Spleen (tissue), 11 donors: ENCODE measurements around the gene CLMN. TPM values are rescaled to one million over a fixed set of nuclear protein-coding genes. Genes with fewer than 3 reads are reported as not detected.

Source experiments
- DNase-seq: peaks from one replicate; pipeline ENCODE4 v3.0.0-alpha.2; 2020
- H3K27ac ChIP-seq, 8 donors: fragments of 200-600 bp; sonication (generic) in 7 of 8; 1 replicate in 4 of 8; 2 replicates in 4 of 8; pipeline versions ENCODE4 v1.5.0 to v1.8.0; 2016 to 2021; ENCODE audit warnings: inconsistent platforms in 4 of 8, mild to moderate bottlenecking in 4 of 8, moderate library complexity in 1 of 8
- H3K27me3 ChIP-seq, 7 donors: fragments of 200-600 bp; sonication (generic) in 6 of 7; replicated peaks in 1 of 7; 1 replicate in 4 of 7; 2 replicates in 3 of 7; pipeline versions ENCODE4 v1.5.0 to v1.8.0; 2016 to 2021; ENCODE audit warnings: inconsistent platforms in 3 of 7, mild to moderate bottlenecking in 1 of 7
- H3K36me3 ChIP-seq, 6 donors: fragments of 200-600 bp; sonication (generic) in 5 of 6; 1 replicate in 4 of 6; 2 replicates in 2 of 6; pipeline versions ENCODE4 v1.5.0 to v1.8.0; 2016 to 2021; ENCODE audit warnings: inconsistent platforms in 2 of 6
- H3K4me1 ChIP-seq, 6 donors: fragments of 200-600 bp; sonication (generic) in 5 of 6; 1 replicate in 3 of 6; 2 replicates in 3 of 6; pipeline versions ENCODE4 v1.5.0 to v1.8.0; 2016 to 2021; ENCODE audit warnings: inconsistent platforms in 3 of 6
- H3K4me3 ChIP-seq, 8 donors: fragments of 200-600 bp; sonication (generic) in 7 of 8; 1 replicate in 4 of 8; 2 replicates in 4 of 8; pipeline versions ENCODE4 v1.5.0 to v1.8.0; 2016 to 2021; ENCODE audit warnings: inconsistent platforms in 4 of 8, mild to moderate bottlenecking in 4 of 8, moderate library complexity in 2 of 8
- H3K9me3 ChIP-seq, 8 donors: fragments of 200-600 bp; sonication (generic) in 7 of 8; 1 replicate in 4 of 8; 2 replicates in 4 of 8; pipeline versions ENCODE4 v1.5.0 to v1.8.0; 2016 to 2021; ENCODE audit warnings: inconsistent platforms in 4 of 8
- POLR2A ChIP-seq, 3 donors: fragments of 450-650 bp; IDR thresholded peaks; one replicate each; pipeline ENCODE4 v1.5.1; 2017; ENCODE audit warnings: antibody characterized with exemption in 3 of 3, mild to moderate bottlenecking in 1 of 3
- POLR2AphosphoS5 ChIP-seq, 3 donors: sonication (generic); formaldehyde crosslinking; IDR thresholded peaks; one replicate each; pipeline ENCODE4 v1.5.1; 2017; ENCODE audit warnings: antibody characterized with exemption in 3 of 3
- WGBS, 5 donors: extraction: QIAGEN DNeasy Blood & Tissue Kit in 3 of 5; methylation state at CpG; one replicate each; pipeline versions ENCODE4 v1.1.5 to v1.1.7; 2013 to 2018; 5-methylcytosine and 5-hydroxymethylcytosine counted together
- intact Hi-C: fragments of 100-400 bp; cut with DNase I; formaldehyde crosslinking; loops from one replicate; pipeline ENCODE4 v1.15.0; 2023; ENCODE audit warnings: low total_unique reads
- polyA plus RNA-seq, 3 donors: library from polyadenylated mRNA; stranded (reverse); fragments of 200-250 nt; gene quantifications; one replicate each; pipeline ENCODE4 v1.2.1, GENCODE V29; 2013
- total RNA-seq, 7 donors: library from RNA; depleted of rRNA in 3 of 7; stranded (reverse); fragments of >200 nt in 3 of 7; fragmentation: NEBNext Ultra II Directional in 4 of 7; extraction: Animal tissue kit (Norgen Biotek cat#: 25700) in 4 of 7; gene quantifications; one replicate each; pipeline versions ENCODE4 v1.1.0 to v1.2.1, GENCODE V29; 2016 to 2021
- TF ChIP-seq, protein P1 (sequence below), 11 experiments: fragments of 200-600 bp in 7 of 11; fragments of 450-650 bp in 4 of 11; sonication (generic) in 4 of 11; IDR thresholded peaks in 8 of 11; conservative IDR thresholded peaks in 3 of 11; 1 replicate in 7 of 11; 2 replicates in 4 of 11; pipeline versions ENCODE4 v1.4.0 to v1.8.0; 2016 to 2021; ENCODE audit warnings: antibody characterized with exemption in 11 of 11, inconsistent platforms in 4 of 11, mild to moderate bottlenecking in 1 of 11
- donor health status: healthy with polysubstance abuse.
- donor health status: DM: no; HTN: no; CAD: no; lungs with moderate emphysema.
- donor health status: DM: no; HTN: no; CAD: no.
- donor health status: Bipolar disorder and iron deficiency.
- donor health status: healthy.
- donor health status: DM: no; HTN: no; CAD: no.
- donor health status: DM: yes; HTN: yes; CAD: no.

The CLMN gene
- total and polyA plus RNA-seq, 10 donors = 2.7 to 21.4 (median 14.8) TPM

DNA sequence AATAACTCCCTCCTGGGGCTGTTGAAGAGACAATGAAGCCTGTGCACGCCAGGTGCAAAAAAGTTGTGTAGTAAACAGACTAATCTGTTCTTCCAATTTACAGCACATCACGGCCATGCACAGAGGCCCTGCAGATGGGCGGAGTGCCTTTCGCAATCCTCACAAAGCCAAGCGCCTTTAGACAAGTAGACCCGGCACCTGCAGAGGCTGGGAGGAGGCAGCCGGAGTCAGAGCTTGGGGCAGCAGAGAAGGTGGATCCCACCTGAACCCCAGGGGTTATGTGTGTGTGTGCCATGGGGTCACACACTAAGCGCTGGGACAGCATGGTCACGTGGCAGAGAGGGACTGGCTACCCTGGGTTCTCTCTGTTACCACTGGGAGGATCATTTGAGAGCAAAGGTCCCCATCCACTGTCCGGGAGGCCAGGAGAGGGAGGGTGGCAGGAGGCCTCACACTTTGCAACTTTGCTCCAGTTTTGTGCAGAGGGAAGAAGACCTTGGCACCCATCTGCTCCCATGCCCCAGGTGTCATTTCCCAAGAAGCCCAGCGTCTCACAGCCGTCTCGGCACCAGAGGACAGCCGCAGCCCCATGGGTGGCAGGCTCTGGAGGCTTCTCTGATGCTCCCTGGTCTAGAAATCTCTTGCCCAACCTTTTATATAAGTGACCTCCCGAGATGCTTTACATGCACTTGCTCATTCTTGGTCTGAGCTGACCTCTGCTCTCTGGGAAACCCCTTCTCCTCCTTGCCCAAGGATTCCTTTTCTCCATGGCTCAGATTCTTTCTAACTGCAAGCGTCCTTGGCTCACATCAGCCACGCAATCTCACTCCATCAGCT lies 82.4 kb downstream of the CLMN start:
- TF ChIP-seq POLR2AphosphoS5 (IDR thresholded peaks at IDR 0.05) (no peak), POLR2A (IDR thresholded peaks at IDR 0.05) (no peak)
- TF ChIP-seq, protein P1, sequence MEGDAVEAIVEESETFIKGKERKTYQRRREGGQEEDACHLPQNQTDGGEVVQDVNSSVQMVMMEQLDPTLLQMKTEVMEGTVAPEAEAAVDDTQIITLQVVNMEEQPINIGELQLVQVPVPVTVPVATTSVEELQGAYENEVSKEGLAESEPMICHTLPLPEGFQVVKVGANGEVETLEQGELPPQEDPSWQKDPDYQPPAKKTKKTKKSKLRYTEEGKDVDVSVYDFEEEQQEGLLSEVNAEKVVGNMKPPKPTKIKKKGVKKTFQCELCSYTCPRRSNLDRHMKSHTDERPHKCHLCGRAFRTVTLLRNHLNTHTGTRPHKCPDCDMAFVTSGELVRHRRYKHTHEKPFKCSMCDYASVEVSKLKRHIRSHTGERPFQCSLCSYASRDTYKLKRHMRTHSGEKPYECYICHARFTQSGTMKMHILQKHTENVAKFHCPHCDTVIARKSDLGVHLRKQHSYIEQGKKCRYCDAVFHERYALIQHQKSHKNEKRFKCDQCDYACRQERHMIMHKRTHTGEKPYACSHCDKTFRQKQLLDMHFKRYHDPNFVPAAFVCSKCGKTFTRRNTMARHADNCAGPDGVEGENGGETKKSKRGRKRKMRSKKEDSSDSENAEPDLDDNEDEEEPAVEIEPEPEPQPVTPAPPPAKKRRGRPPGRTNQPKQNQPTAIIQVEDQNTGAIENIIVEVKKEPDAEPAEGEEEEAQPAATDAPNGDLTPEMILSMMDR (IDR thresholded peaks at IDR 0.05 in 8 of 11, conservative IDR thresholded peaks at IDR 0.05 in 3 of 11) = no peak
- H3K27ac ChIP-seq = no peak overlapping the region
- H3K4me3 ChIP-seq = no peak overlapping the region
- H3K36me3 ChIP-seq = no peaks in the 10 kb centered on the region
- intact Hi-C loops = no loop called here
- H3K4me1 ChIP-seq = peaks cover 0 to 14% (median 10%) of the 10 kb centered on the region in 6 donors
- H3K27me3 ChIP-seq = no peaks in the 10 kb centered on the region
- no peaks in the 10 kb centered on the region for H3K9me3 ChIP-seq
- 85 to 90% (median 86%) methylated on average over 17 of the region's 17 CpGs for WGBS, 5 donors
- peak; percentile 56 for DNase-seq

GRCh38 chr14:95236221-95236620 lies 83.5 kb downstream of the CLMN start:
- Histone ChIP-seq H3K9me3 (no peaks in the 10 kb centered on the region), H3K36me3 (no peaks in the 10 kb centered on the region), H3K4me1 (peaks cover 0 to 14% (median 10%) of the 10 kb centered on the region in 6 donors), H3K4me3 (no peak overlapping the region), H3K27ac (no peak overlapping the region), H3K27me3 (no peaks in the 10 kb centered on the region)
- DNase-seq = no peak
- intact Hi-C loops = no loop called here
- WGBS, 5 donors = 79 to 83% (median 81%) methylated on average over 4 to 12 of the region's 12 CpGs
- TF ChIP-seq, protein P1 (IDR thresholded peaks at IDR 0.05 in 8 of 11, conservative IDR thresholded peaks at IDR 0.05 in 3 of 11) = no peak
- no peak for TF ChIP-seq POLR2A (IDR thresholded peaks at IDR 0.05)
- TF ChIP-seq POLR2AphosphoS5 (IDR thresholded peaks at IDR 0.05) = no peak

DNA sequence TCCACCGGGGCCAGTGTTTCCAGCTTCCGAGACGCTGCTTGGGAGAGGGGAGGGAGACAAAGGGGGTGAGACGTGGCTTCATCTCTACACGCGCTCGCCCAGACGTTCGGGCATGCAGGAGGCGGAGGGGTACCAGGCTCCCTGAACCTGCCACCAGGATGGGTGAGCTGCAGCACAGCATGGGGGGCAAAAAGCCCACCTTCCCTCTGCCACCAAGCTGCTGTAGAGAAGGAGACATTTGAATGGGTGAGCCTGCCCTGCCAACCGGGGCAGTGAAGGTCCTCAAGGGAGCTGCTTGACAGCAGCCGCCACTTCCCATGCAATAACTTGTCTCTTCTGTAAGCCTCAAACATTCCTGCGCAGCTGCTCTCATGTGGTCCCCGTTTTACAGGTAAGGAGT lies 83.9 kb downstream of the CLMN start:
- intact Hi-C loops = no loop called here
- no peaks in the 10 kb centered on the region for H3K36me3 ChIP-seq
- H3K27me3 ChIP-seq = no peaks in the 10 kb centered on the region
- H3K27ac ChIP-seq = no peak overlapping the region
- peaks cover 0 to 14% (median 10%) of the 10 kb centered on the region in 6 donors for H3K4me1 ChIP-seq
- H3K4me3 ChIP-seq = no peak overlapping the region
- peak; percentile 62 for DNase-seq
- TF ChIP-seq, protein P1 (IDR thresholded peaks at IDR 0.05 in 8 of 11, conservative IDR thresholded peaks at IDR 0.05 in 3 of 11) = no peak
- no peak for TF ChIP-seq POLR2A (IDR thresholded peaks at IDR 0.05)
- TF ChIP-seq POLR2AphosphoS5 (IDR thresholded peaks at IDR 0.05) = no peak
- 93 to 97% (median 95%) methylated on average over 12 to 14 of the region's 14 CpGs for WGBS, 5 donors
- H3K9me3 ChIP-seq = no peaks in the 10 kb centered on the region

DNA sequence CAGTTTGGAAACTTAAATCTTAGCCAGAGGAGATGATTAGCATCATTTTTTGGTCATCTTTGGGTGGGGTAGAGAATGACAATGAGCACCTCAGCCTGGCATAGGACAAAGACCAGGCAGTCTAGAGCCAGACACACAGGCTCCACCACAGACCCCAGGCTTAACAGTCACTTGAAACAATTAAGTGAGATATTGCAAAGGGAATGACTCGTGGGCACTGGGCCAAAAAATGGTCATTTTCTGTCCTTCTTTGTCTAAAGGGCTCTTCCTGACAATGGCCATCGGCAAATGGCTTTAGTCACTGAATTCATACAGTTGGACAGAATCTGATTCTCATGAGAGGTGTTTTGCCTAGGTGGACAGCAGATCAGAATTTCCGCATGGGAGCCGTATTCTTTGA lies 84.4 kb downstream of the CLMN start:
- DNase-seq = no peak
- Histone ChIP-seq H3K4me3 (no peak overlapping the region), H3K9me3 (no peaks in the 10 kb centered on the region), H3K36me3 (no peaks in the 10 kb centered on the region), H3K27me3 (no peaks in the 10 kb centered on the region), H3K4me1 (peaks cover 0 to 14% (median 10%) of the 10 kb centered on the region in 6 donors), H3K27ac (no peak overlapping the region)
- WGBS, 5 donors = 78 to 85% (median 82%) methylated on average over 4 of the region's 4 CpGs
- no peak for TF ChIP-seq POLR2AphosphoS5 (IDR thresholded peaks at IDR 0.05)
- no peak for TF ChIP-seq POLR2A (IDR thresholded peaks at IDR 0.05)
- TF ChIP-seq, protein P1 (IDR thresholded peaks at IDR 0.05 in 8 of 11, conservative IDR thresholded peaks at IDR 0.05 in 3 of 11) = no peak
- intact Hi-C loops = no loop called here
